HepG2 (cell line): ENCODE data around the gene PTPRO. TPM values are rescaled to one million over a fixed set of nuclear protein-coding genes. Genes with fewer than 3 reads are reported as not detected.

Experiments
- ATAC-seq: fragments of 200-7000 bp; cut with Tn5 transposase; 3 replicates; pipeline ENCODE4 v1.9.1; 2020; ENCODE audit warnings: mild to moderate bottlenecking, moderate library complexity
- BruUV-seq: library from RNA; stranded (reverse); fragments of 400-500 nt; replicated peaks from 2 replicates; lab custom pipeline; 2021; lab: Mats Ljungman, UMichigan
- CTCF ChIA-PET: fragments of 300-600 bp; formaldehyde crosslinking; extraction: SDS; loops from one replicate; lab custom pipeline; 2021; ENCODE audit warnings: low total read pairs, inconsistent platforms, low intra/inter-chr PET ratio; lab: Yijun Ruan, JAX
- POLR2A ChIA-PET: fragments of 350-600 bp; sonication (Branson Sonifier 250); formaldehyde crosslinking; loops from one replicate; lab custom pipeline; 2020; ENCODE audit warnings: antibody characterized with exemption, inconsistent platforms; lab: Yijun Ruan, JAX
- DNase-seq: peaks from one replicate; pipeline ENCODE4 v3.0.0-alpha.2; 2015; ENCODE audit warnings: low spot score
- FAIRE-seq: peaks from 3 replicates; lab custom pipeline; 2011; peaks lifted over from hg19 to GRCh38; lab: Jason Lieb, UNC
- H2AFZ ChIP-seq: one replicate; pipeline ENCODE4 v1.6.1; 2011; ENCODE audit warnings: low read length, inconsistent platforms
- H3K27ac ChIP-seq: fragments of 300-600 bp; 3 replicates; pipeline ENCODE4 v1.8.0; 2011; ENCODE audit warnings: mixed run types, mild to moderate bottlenecking, mixed read lengths, low read length, inconsistent platforms; ENCODE audit not compliant: insufficient read depth; ENCODE audit errors: extremely low read length
- H3K27me3 ChIP-seq, 2 experiments: fragments of 200-600 bp in 1 of 2; 2 replicates in 1 of 2; 3 replicates in 1 of 2; pipeline versions ENCODE4 v1.6.0 to v1.8.0; 2011; ENCODE audit warnings: low read length in 2 of 2, mild to moderate bottlenecking in 2 of 2, moderate library complexity in 2 of 2, inconsistent platforms in 1 of 2; ENCODE audit not compliant: insufficient read depth in 2 of 2, control insufficient read depth in 1 of 2
- H3K36me3 ChIP-seq, 2 experiments: fragments of 200-600 bp in 1 of 2; replicated peaks in 1 of 2; 2 replicates in 1 of 2; 3 replicates in 1 of 2; pipeline versions ENCODE4 v1.5.1 to v1.8.0; 2011; ENCODE audit warnings: low read length in 2 of 2, inconsistent platforms in 1 of 2; ENCODE audit not compliant: insufficient read depth in 2 of 2, control insufficient read depth in 1 of 2
- H3K4me1 ChIP-seq: 2 replicates; pipeline ENCODE4 v1.5.1; 2012; ENCODE audit warnings: low read length, inconsistent platforms; ENCODE audit not compliant: insufficient read depth
- H3K4me2 ChIP-seq: 2 replicates; pipeline ENCODE4 v1.6.0; 2011; ENCODE audit warnings: low read depth, low read length, inconsistent platforms
- H3K4me3 ChIP-seq, 3 experiments: fragments of 200-600 bp in 1 of 3; sonication (generic), shearing (Covaris generic) in 1 of 3; replicated peaks in 1 of 3; 2 replicates each; pipeline ENCODE4 v1.5.1; 2011 to 2016; ENCODE audit warnings: low read length in 3 of 3, inconsistent platforms in 2 of 3, low read depth in 2 of 3, mild to moderate bottlenecking in 2 of 3, control low read depth in 1 of 3, mixed read lengths in 1 of 3; ENCODE audit not compliant: insufficient read depth in 1 of 3
- H3K79me2 ChIP-seq: one replicate; pipeline ENCODE4 v1.6.1; 2011; ENCODE audit warnings: low read length, inconsistent platforms; ENCODE audit not compliant: insufficient read depth
- H3K9ac ChIP-seq: 2 replicates; pipeline ENCODE4 v1.6.0; 2011; ENCODE audit warnings: mild to moderate bottlenecking, low read depth, low read length, inconsistent platforms; ENCODE audit not compliant: insufficient read depth
- H3K9me3 ChIP-seq: 2 replicates; pipeline ENCODE4 v1.5.1; 2012; ENCODE audit warnings: mild to moderate bottlenecking, low read length
- H4K20me1 ChIP-seq: 2 replicates; pipeline ENCODE4 v1.6.0; 2011; ENCODE audit warnings: inconsistent platforms, mild to moderate bottlenecking, low read length, moderate library complexity; ENCODE audit not compliant: insufficient read depth
- ATF7-NPFF ChIP-seq: sonication (generic); formaldehyde crosslinking; IDR thresholded peaks from 2 replicates; pipeline ENCODE4 v1.8.1; 2023; ENCODE audit warnings: mild to moderate bottlenecking, low read depth, missing genetic modification reagents, moderate library complexity
- GZF1 ChIP-seq: sonication (generic); formaldehyde crosslinking; IDR thresholded peaks from 2 replicates; pipeline ENCODE4 v1.5.1; 2020; ENCODE audit warnings: mild to moderate bottlenecking, missing genetic modification reagents
- ZNF3 ChIP-seq: IDR thresholded peaks from 2 replicates; pipeline ENCODE4 v1.7.0; 2017; ENCODE audit warnings: inconsistent platforms
- ZSCAN30 ChIP-seq: sonication (generic); formaldehyde crosslinking; IDR thresholded peaks from 2 replicates; pipeline ENCODE4 v1.5.0; 2020; ENCODE audit warnings: mild to moderate bottlenecking, missing genetic modification reagents
- WGBS: methylation state at CpG from one replicate; pipeline ENCODE4 v1.1.6; 2017; ENCODE audit warnings: low lambda C conversion rate; 5-methylcytosine and 5-hydroxymethylcytosine counted together
- in situ Hi-C: cut with HindIII; loops from 2 replicates; pipeline ENCODE4 v1.10.0; 2017; ENCODE audit warnings: low pct_unique_long_range_greater_than_20kb; ENCODE audit not compliant: extremely low pct_ligation_motif_present
- intact Hi-C: fragments of 100-400 bp; cut with micrococcal nuclease; formaldehyde crosslinking; loops from one replicate; pipeline ENCODE4 v1.10.0; 2022; ENCODE audit not compliant: unreplicated experiment
- polyA plus RNA-seq, 8 experiments: library from polyadenylated mRNA; depleted of rRNA in 3 of 8; stranded (reverse) in 7 of 8; unstranded in 1 of 8; fragments of >200 nt; fragmentation: Illumina TruSeq in 4 of 8; extraction: Trizol in 4 of 8; gene quantifications; 2 replicates each; pipeline versions ENCODE4 v1.2.1 to v1.2.3, GENCODE V29; 2011 to 2016; ENCODE audit warnings: low read depth in 4 of 8, missing spikeins in 1 of 8, mixed read lengths in 1 of 8; ENCODE audit not compliant: insufficient read depth in 1 of 8
- total RNA-seq, 5 experiments: library from RNA; depleted of rRNA; stranded (reverse); fragments of >200 nt; fragmentation: Illumina TruSeq; extraction: Trizol; gene quantifications; 2 replicates each; pipeline ENCODE4 v1.2.3, GENCODE V29; 2016; ENCODE audit warnings: low read depth in 1 of 5
- TF ChIP-seq, protein P1 (sequence below): sonication (generic); formaldehyde crosslinking; conservative IDR thresholded peaks from 2 replicates; pipeline ENCODE4 v1.4.0; 2020; ENCODE audit warnings: missing genetic modification reagents
- TF ChIP-seq, protein P2 (sequence below): IDR thresholded peaks from 2 replicates; pipeline ENCODE4 v1.6.1; 2016; ENCODE audit warnings: low read depth, borderline replicate concordance
- TF ChIP-seq, protein P3 (sequence below): sonication (generic); formaldehyde crosslinking; IDR thresholded peaks from 2 replicates; pipeline ENCODE4 v1.4.0; 2020; ENCODE audit warnings: mild to moderate bottlenecking, missing genetic modification reagents
- TF ChIP-seq, protein P4 (sequence below): sonication (generic); formaldehyde crosslinking; IDR thresholded peaks from 2 replicates; pipeline ENCODE4 v1.9.0; 2021; ENCODE audit warnings: missing genetic modification reagents, borderline replicate concordance

The PTPRO gene
- total and polyA plus RNA-seq, 2 of the 13 experiments (the other 11 are each of a cell fraction or from before 2014, with no cell fraction given) = 0.04 TPM; not detected in 1

DNA sequence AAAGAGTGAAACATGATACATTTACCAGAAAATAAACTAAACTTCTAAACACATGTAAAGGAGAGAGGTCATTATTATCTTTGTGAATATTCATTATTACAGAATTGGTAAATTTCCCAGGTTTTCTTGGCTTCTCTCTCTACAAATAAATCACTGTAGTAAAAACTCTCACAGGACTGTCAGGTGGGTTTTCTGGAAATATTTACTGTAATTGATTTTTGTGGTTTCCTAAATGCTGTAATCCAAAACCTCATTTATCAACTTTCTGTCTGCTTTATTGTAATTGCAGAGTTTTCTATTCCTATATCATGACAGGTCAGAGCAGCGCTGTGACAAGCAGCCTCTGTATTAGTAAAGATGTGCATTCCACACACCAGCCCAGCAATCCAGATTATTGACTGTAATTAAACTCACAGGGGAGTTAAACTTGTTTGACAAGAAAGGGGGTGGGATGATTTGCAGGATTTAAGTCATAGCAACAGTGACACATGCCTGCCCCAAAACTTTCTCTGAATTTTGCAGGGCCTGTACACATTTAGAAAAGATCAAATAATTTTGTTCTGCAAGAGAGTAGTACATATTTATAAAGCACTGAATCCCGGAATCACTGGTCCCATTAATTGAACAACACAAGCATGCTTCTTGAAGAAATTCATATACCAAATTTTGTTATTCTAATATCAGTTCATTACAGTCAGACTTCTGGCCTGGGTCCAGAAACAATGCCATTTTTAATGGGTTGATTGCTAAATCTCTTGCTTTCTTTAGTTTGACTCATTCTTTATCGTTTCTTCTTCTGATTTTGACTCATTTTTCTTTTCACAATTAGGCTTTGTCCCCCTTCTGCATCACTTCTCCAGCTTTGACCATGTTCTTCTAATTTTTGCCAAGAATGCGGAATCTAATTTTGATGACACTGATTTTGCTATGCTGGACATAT, 42.2 kb downstream of the PTPRO start (continued):
- TF ChIP-seq, protein P1, sequence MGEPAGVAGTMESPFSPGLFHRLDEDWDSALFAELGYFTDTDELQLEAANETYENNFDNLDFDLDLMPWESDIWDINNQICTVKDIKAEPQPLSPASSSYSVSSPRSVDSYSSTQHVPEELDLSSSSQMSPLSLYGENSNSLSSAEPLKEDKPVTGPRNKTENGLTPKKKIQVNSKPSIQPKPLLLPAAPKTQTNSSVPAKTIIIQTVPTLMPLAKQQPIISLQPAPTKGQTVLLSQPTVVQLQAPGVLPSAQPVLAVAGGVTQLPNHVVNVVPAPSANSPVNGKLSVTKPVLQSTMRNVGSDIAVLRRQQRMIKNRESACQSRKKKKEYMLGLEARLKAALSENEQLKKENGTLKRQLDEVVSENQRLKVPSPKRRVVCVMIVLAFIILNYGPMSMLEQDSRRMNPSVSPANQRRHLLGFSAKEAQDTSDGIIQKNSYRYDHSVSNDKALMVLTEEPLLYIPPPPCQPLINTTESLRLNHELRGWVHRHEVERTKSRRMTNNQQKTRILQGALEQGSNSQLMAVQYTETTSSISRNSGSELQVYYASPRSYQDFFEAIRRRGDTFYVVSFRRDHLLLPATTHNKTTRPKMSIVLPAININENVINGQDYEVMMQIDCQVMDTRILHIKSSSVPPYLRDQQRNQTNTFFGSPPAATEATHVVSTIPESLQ (CRISPR knock-in tag) = no peak

DNA sequence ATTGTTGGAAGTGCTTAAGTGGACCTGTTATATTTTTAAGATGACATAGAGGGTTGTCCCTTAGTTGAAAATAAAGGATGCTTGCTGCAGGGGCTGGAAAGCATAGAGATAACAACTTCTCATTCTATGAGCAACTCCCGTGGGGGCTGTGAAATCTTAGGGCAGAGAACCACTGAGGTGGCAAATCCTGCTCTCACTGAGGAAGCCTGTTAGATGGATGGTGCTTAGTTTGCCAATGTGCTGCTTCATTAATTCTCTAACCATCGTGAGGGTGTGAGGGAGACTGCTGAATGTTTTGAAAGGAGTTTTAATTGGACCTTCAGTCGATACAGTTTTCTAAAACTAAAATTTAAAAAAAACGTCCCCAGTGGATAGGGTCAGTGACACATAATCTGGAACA, 46.5 kb downstream of the PTPRO start:
- Histone ChIP-seq H3K27ac (no peak overlapping the region), H2AFZ (no peak overlapping the region), H4K20me1 (no peaks in the 10 kb centered on the region), H3K27me3 (no peaks in the 10 kb centered on the region), H3K4me2 (no peak overlapping the region), H3K36me3 (no peaks in the 10 kb centered on the region), H3K4me1 (no peaks in the 10 kb centered on the region), H3K9me3 (no peaks in the 10 kb centered on the region), H3K9ac (no peak overlapping the region), H3K79me2 (no peaks in the 10 kb centered on the region), H3K4me3 (no peak overlapping the region)
- ATAC-seq = no peak
- no peak for FAIRE-seq
- no peak for DNase-seq
- in situ Hi-C loops = no loop called here
- TF ChIP-seq ATF7-NPFF (CRISPR knock-in tag) (no peak), GZF1 (CRISPR knock-in tag) (no peak), ZSCAN30 (CRISPR knock-in tag) (no peak), ZNF3 (CRISPR knock-in tag) (no peak)
- TF ChIP-seq, protein P2, sequence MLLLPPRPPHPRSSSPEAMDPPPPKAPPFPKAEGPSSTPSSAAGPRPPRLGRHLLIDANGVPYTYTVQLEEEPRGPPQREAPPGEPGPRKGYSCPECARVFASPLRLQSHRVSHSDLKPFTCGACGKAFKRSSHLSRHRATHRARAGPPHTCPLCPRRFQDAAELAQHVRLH = no peak
- TF ChIP-seq, protein P3, sequence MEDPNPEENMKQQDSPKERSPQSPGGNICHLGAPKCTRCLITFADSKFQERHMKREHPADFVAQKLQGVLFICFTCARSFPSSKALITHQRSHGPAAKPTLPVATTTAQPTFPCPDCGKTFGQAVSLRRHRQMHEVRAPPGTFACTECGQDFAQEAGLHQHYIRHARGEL (CRISPR knock-in tag) = no peak
- TF ChIP-seq, protein P4, sequence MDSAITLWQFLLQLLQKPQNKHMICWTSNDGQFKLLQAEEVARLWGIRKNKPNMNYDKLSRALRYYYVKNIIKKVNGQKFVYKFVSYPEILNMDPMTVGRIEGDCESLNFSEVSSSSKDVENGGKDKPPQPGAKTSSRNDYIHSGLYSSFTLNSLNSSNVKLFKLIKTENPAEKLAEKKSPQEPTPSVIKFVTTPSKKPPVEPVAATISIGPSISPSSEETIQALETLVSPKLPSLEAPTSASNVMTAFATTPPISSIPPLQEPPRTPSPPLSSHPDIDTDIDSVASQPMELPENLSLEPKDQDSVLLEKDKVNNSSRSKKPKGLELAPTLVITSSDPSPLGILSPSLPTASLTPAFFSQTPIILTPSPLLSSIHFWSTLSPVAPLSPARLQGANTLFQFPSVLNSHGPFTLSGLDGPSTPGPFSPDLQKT = no peak
- intact Hi-C loops = no loop called here
- ChIA-PET POLR2A (no interaction called here), CTCF (no interaction called here)
- BruUV-seq = no TSS peak
- WGBS = 0% methylated on average over 4 of the region's 4 CpGs
